NT2/D1 (cell line): ENCODE results near the gene TBC1D20.
"Not testable (repeated sequence)": the region's sequence is repeated elsewhere in the genome, so short reads cannot be mapped to it uniquely, and the experiment has no call there.

Experiments
- DNase-seq: peaks from one replicate; pipeline ENCODE4 v3.0.0-alpha.2; 2011; ENCODE audit warnings: low read depth, low spot score
- H3K27me3 ChIP-seq: 2 replicates; pipeline ENCODE4 v1.6.0; 2011; ENCODE audit warnings: mild to moderate bottlenecking; ENCODE audit not compliant: insufficient read length, insufficient read depth
- H3K36me3 ChIP-seq: 2 replicates; pipeline ENCODE4 v1.6.1; 2011; ENCODE audit warnings: mild to moderate bottlenecking, low read length, mixed read lengths; ENCODE audit not compliant: insufficient read depth, insufficient read length
- H3K4me1 ChIP-seq: 2 replicates; pipeline ENCODE4 v1.5.1; 2011; ENCODE audit not compliant: insufficient read depth, insufficient read length
- H3K4me3 ChIP-seq: 2 replicates; pipeline ENCODE4 v1.5.1; 2011; ENCODE audit warnings: low read depth; ENCODE audit not compliant: insufficient read length
- H3K9ac ChIP-seq: 2 replicates; pipeline ENCODE4 v1.6.0; 2011; ENCODE audit warnings: low read depth; ENCODE audit not compliant: insufficient read length
- H3K9me3 ChIP-seq: 2 replicates; pipeline ENCODE4 v1.5.1; 2011; ENCODE audit warnings: mild to moderate bottlenecking, low read length; ENCODE audit not compliant: insufficient read depth
- SUZ12 ChIP-seq: IDR thresholded peaks from 2 replicates; pipeline ENCODE4 v1.6.1; 2011; ENCODE audit not compliant: insufficient read length, insufficient read depth; ENCODE audit errors: extremely low read depth
- YY1 ChIP-seq: IDR thresholded peaks from 2 replicates; pipeline ENCODE4 v1.6.1; 2011; ENCODE audit not compliant: insufficient read length, insufficient read depth
- ZNF274 ChIP-seq: IDR thresholded peaks from 2 replicates; pipeline ENCODE4 v1.6.1; 2011; ENCODE audit warnings: mild to moderate bottlenecking, low read depth, low read length

TBC1D20 gene

DNA sequence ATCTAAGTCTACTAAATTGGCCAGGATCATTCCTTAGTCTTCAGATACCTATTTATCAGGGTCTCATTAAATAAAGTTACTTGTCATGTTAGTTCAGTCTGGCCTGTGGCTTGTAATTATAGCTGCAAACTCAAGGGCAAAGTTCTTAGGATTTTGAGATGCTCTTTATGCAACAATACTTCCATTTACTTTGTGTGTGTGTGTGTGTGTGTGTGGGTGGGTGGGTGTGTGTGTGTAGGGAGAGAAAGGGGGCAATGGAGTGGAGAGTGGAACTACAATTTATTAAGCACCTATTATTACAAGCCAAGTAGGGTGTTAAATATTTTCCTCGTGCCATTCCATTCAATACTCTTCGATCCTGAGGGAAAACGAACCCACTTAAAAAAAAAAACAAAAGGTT is 17.7 kb upstream of the TBC1D20 start:
- Histone ChIP-seq H3K27me3 (no peaks in the 10 kb centered on the region), H3K4me3 (no peak overlapping the region), H3K9ac (no peak overlapping the region), H3K9me3 (no peaks in the 10 kb centered on the region), H3K36me3 (peaks cover 53% of the 10 kb centered on the region), H3K4me1 (no peaks in the 10 kb centered on the region)
- no peak for DNase-seq
- TF ChIP-seq SUZ12 (no peak), YY1 (no peak), ZNF274 (no peak)

DNA sequence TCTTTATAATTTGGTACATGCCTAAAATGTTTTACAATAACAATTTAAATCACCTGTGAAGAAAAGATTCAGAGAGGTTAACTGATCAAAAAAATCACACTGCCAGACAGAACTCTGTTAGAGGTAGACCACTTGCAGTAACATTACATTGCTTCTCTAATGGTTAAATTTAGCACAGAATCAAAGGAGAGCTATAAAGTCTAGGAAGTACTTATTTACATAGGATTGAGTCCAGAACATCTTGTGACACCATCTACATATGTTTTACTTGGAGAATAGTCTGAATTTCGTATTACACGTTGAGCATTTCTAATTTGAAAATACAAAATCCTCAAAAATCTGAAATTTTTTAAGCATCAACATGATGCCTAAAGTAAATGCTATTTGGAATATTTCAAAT is 17.2 kb upstream of the TBC1D20 start:
- Histone ChIP-seq H3K9ac (no peak overlapping the region), H3K9me3 (no peaks in the 10 kb centered on the region), H3K4me1 (no peaks in the 10 kb centered on the region), H3K27me3 (no peaks in the 10 kb centered on the region), H3K36me3 (peaks cover 49% of the 10 kb centered on the region), H3K4me3 (no peak overlapping the region)
- TF ChIP-seq SUZ12 (no peak), ZNF274 (no peak), YY1 (no peak)
- DNase-seq = no peak

DNA sequence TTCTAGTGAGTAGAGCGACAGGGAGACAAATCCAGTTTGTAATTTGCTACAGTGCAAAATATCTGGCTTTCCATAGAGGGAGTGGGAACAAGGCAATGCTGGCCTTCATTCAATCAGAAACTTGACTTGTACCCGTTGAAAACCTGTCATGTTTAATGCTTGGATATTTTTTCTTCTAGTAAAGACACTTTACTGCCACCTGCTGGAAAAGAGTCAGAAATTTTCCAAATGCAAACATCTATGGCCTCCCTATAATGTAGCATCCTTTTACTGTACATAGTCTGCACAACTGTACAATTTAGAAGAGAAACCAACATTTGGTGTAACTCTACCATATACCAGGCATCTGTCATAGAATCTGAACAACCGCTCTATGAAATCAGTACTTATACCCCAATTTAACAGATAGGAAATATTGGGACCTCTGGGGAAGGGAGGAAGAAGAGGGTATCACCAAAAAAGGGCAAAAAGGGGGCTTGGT is 16.7 kb upstream of the TBC1D20 start:
- no peak for TF ChIP-seq YY1
- TF ChIP-seq SUZ12 = no peak
- TF ChIP-seq ZNF274 = no peak
- H3K4me3 ChIP-seq = no peak overlapping the region
- no peaks in the 10 kb centered on the region for H3K4me1 ChIP-seq
- no peaks in the 10 kb centered on the region for H3K9me3 ChIP-seq
- peaks cover 44% of the 10 kb centered on the region for H3K36me3 ChIP-seq
- no peak overlapping the region for H3K9ac ChIP-seq
- H3K27me3 ChIP-seq = no peaks in the 10 kb centered on the region
- peak; percentile 16 for DNase-seq

DNA sequence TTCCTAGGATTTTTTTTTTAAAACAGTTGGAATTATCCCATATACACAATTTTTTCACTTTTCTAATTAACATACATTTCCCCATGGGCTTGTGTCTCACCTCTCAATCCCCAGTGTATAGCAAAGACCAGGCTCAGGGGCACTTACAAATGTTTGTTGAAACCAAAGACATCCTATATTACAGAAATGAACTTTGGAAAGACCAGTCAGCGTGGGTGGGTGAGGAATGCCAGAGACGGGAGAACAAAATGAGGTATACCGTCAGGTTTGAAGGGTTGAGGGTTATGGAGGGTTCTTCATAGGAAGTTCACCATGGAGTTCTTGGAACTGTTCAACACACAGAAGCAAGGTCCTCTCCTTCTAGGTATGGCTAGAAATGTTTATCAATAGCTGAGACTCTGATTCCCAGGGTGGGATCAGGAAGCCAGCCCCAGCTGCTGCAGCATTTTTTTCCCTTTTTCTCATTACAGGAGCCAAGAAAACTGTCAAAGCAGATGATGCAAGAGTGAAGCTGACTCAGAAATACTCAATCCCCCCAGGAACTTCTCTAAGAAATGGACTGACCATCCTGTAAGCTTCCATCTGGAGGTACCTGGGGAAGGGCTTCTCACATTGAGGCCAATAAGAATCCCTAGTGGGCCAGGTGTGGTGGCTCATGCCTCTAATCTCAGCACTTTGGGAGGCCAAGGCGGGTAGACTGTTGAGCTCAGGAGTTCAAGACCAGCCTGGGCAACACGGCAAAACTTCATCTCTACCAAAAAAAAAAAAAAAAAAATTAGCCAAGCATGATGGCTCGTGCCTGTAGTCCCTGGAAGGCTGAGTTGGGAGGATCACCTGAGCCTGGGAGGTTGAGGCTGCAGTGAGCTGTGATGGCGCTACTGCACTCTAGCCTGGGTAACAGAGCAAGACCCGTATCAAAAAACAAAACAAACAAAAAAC is 15.9 kb upstream of the TBC1D20 start:
- no peak overlapping the region for H3K4me3 ChIP-seq
- no peak overlapping the region for H3K9ac ChIP-seq
- TF ChIP-seq SUZ12 (no peak), YY1 (no peak), ZNF274 (no peak)
- H3K36me3 ChIP-seq = peaks cover 37% of the 10 kb centered on the region
- peaks cover 4% of the 10 kb centered on the region; the same call in 1 of the 2 replicates for H3K9me3 ChIP-seq
- no peaks in the 10 kb centered on the region for H3K27me3 ChIP-seq
- H3K4me1 ChIP-seq = no peaks in the 10 kb centered on the region
- no peak for DNase-seq

- H3K9me3 ChIP-seq = peaks cover 16% of the 10 kb centered on the region; the same call in 1 of the 2 replicates
- H3K4me1 ChIP-seq, DNase-seq, H3K27me3 ChIP-seq, H3K4me3 ChIP-seq, H3K9ac ChIP-seq: not testable (repeated sequence)
- H3K36me3 ChIP-seq = peaks cover 23% of the 10 kb centered on the region
Observed at GRCh38 chr20:476561-477249, 14.4 kb upstream of the TBC1D20 start.

DNA sequence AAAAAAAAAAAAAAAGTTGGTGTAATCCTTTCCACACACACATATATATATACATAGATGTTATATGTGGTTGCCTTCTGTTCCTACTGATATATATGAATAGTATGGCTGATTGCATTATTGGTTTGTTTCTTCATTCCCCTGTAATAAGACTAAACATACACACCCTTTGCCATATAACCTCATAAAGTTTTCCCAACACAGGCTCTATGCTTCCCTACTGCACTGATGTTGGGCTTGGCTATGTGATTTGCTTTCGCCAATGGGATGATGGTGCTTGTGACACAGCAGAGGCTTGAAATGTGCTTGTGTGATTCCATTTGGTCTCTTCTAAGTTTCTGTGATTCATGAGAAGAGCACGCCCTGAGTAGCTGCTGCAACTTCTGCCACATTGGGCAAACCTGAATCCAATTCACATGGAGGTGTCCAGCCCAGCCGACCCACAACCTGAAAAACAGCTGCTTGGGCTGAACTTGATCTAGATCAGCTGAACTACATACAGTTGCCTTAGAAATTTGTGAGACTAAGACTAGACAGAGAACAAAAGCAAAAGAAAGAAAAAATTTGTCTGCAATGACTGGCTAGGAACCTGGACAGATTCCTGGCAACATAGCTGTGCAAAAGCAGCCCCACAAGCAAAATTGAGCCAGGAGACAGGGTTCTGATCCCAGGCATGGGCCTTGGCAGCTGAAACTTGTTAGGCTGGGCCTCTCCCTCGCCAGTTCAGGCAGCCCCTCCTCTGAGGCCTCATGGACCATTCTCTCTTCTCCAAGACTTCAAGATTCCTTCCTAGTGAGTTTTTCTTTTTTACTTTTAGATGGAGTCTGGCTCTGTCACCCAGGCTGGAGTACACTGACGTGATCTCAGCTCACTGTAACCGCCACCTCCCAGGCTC is 13.4 kb upstream of the TBC1D20 start:
- no peaks in the 10 kb centered on the region for H3K27me3 ChIP-seq
- no peaks in the 10 kb centered on the region for H3K4me1 ChIP-seq
- H3K9ac ChIP-seq = no peak overlapping the region
- no peak for DNase-seq
- H3K36me3 ChIP-seq = peaks cover 18% of the 10 kb centered on the region
- no peak overlapping the region for H3K4me3 ChIP-seq
- H3K9me3 ChIP-seq = peaks cover 16% of the 10 kb centered on the region; the same call in 1 of the 2 replicates
- TF ChIP-seq ZNF274 = no peak
- TF ChIP-seq SUZ12 = no peak
- no peak for TF ChIP-seq YY1

- no peak overlapping the region for H3K4me3 ChIP-seq
- H3K4me1 ChIP-seq = no peaks in the 10 kb centered on the region
- H3K27me3 ChIP-seq = no peaks in the 10 kb centered on the region
- TF ChIP-seq ZNF274 = no peak
- TF ChIP-seq YY1 = no peak
- no peak for TF ChIP-seq SUZ12
- H3K9me3 ChIP-seq = peaks cover 23% of the 10 kb centered on the region; the same call in 1 of the 2 replicates
- H3K9ac ChIP-seq = no peak overlapping the region
- peaks cover 18% of the 10 kb centered on the region for H3K36me3 ChIP-seq
- DNase-seq = no peak
Observed at GRCh38 chr20:474581-474980, 12.2 kb upstream of the TBC1D20 start.
